ENCODE results near the gene ITGB3.

- TF ChIP-seq POLR2A (IDR thresholded peaks at IDR 0.05) (no peak), EP300 (IDR thresholded peaks at IDR 0.05; ENCODE audit: low read depth) (no peak), CTCF (IDR thresholded peaks at IDR 0.05) (no peak), POLR2AphosphoS5 (IDR thresholded peaks at IDR 0.05) (no peak)
These were observed 7.5 kb upstream of the ITGB3 start for GRCh38 chr17:47246120-47246519.
